Cardiac muscle cell (in vitro differentiated cells and primary cell): ENCODE measurements around the gene TPRG1. TPM values are rescaled to one million over a fixed set of nuclear protein-coding genes. Genes with fewer than 3 reads are reported as not detected.

ENCODE experiments used
- DNase-seq, 2 donors: peaks; one replicate each; pipeline versions ENCODE4 v3.0.0 to v3.0.0-alpha.2; 2010 to 2017; ENCODE audit warnings: low read depth in 1 of 2, low spot score in 1 of 2
- H3K27ac ChIP-seq: fragments of 200-600 bp; sonication (generic); 2 replicates; pipeline ENCODE4 v1.5.1; 2016
- H3K27me3 ChIP-seq: fragments of 200-600 bp; sonication (generic); 2 replicates; pipeline ENCODE4 v1.6.0; 2016; ENCODE audit warnings: control low read depth
- H3K36me3 ChIP-seq: fragments of 200-600 bp; sonication (generic); 2 replicates; pipeline ENCODE4 v1.5.1; 2016; ENCODE audit warnings: control low read depth
- H3K4me1 ChIP-seq: fragments of 200-600 bp; sonication (generic); 2 replicates; pipeline ENCODE4 v1.8.1; 2017; ENCODE audit warnings: low read depth, mild to moderate bottlenecking, mixed run types
- H3K4me3 ChIP-seq: fragments of 200-600 bp; sonication (generic); 2 replicates; pipeline ENCODE4 v1.5.1; 2016; ENCODE audit warnings: mild to moderate bottlenecking
- H3K9me3 ChIP-seq: fragments of 200-600 bp; sonication (generic); 2 replicates; pipeline ENCODE4 v1.5.1; 2017; ENCODE audit warnings: low read depth, mild to moderate bottlenecking, control low read depth
- polyA plus RNA-seq: library from polyadenylated mRNA; unstranded; fragments of >200 nt; fragmentation: Nextera tagmentation; extraction: Ambion mirVana; gene quantifications from 2 replicates; pipeline ENCODE4 v1.2.1, GENCODE V29; 2016
- total RNA-seq: library from RNA; depleted of rRNA; stranded (reverse); fragments of >200 nt; gene quantifications from 2 replicates; pipeline ENCODE4 v1.2.3, GENCODE V29; 2016
- TF ChIP-seq, protein P1 (sequence below): IDR thresholded peaks from 2 replicates; pipeline ENCODE4 v1.5.1; 2012; ENCODE audit warnings: low read depth, mild to moderate bottlenecking, low read length

TPRG1 gene
- total and polyA plus RNA-seq, 2 experiments from 2014 or later = 0.09 to 0.48 TPM

DNA sequence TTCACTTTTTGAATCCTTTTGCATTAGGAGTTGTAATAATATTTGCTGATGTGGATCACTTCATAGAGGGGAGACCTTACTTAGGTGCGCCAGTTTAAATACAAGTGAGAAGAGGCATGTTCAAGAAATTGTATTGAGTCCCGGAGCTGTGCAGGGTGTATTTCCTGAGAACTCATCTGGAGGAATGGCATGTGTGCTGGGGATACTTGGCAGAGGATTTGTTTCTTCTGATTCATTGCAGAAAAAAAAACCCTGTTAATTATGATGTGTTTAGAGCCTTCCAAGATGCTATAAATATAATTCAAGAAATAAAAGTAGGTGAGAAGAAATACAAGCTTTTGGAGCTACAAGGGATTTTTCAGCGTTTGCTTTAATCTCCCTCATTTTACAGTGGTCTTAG is 97.6 kb downstream of the TPRG1 start:
- TF ChIP-seq, protein P1, sequence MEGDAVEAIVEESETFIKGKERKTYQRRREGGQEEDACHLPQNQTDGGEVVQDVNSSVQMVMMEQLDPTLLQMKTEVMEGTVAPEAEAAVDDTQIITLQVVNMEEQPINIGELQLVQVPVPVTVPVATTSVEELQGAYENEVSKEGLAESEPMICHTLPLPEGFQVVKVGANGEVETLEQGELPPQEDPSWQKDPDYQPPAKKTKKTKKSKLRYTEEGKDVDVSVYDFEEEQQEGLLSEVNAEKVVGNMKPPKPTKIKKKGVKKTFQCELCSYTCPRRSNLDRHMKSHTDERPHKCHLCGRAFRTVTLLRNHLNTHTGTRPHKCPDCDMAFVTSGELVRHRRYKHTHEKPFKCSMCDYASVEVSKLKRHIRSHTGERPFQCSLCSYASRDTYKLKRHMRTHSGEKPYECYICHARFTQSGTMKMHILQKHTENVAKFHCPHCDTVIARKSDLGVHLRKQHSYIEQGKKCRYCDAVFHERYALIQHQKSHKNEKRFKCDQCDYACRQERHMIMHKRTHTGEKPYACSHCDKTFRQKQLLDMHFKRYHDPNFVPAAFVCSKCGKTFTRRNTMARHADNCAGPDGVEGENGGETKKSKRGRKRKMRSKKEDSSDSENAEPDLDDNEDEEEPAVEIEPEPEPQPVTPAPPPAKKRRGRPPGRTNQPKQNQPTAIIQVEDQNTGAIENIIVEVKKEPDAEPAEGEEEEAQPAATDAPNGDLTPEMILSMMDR = no peak

DNA sequence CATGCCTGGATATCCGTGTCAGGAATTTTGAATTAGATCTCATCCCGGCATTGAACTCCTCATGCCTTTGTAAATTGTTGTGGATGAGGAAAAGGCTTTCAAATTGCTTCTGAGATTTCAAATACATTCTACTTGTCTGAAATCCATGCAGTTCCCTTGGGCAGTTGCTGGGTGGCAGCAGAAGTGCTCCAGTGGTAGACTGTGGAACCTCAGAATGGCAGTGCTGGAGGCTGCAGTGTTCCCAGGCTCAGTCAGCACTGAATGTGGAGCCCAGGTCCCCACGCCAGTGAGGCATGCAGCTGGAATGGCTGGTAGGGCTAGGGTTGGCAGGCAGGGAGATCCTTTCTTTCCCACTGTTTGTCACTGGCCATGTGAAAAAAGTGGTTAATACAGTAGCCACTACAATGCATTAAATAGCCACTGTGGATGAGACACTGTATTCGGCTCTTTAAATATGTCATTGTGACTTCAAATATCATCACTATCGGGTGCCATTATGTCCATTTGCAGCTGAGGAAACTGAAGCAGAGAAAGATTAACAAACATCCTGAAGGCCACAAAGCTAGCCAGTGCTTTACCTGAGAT is 98.6 kb downstream of the TPRG1 start:
- H3K27me3 ChIP-seq = no peaks in the 10 kb centered on the region
- H3K4me3 ChIP-seq = no peak overlapping the region
- no peaks in the 10 kb centered on the region for H3K9me3 ChIP-seq
- H3K36me3 ChIP-seq = no peaks in the 10 kb centered on the region
- DNase-seq = peak; percentile 72 to 87
- TF ChIP-seq, protein P1 = peak; percentile 83
- H3K4me1 ChIP-seq = no peaks in the 10 kb centered on the region
- H3K27ac ChIP-seq = no peak overlapping the region

More for the DNA sequence above, 97.6 kb downstream of the TPRG1 start:
- no peaks in the 10 kb centered on the region for H3K27me3 ChIP-seq
- no peaks in the 10 kb centered on the region for H3K36me3 ChIP-seq
- H3K9me3 ChIP-seq = no peaks in the 10 kb centered on the region
- DNase-seq = peak in 1 of 2 donors; percentile 14
- no peak overlapping the region for H3K27ac ChIP-seq
- no peaks in the 10 kb centered on the region for H3K4me1 ChIP-seq
- H3K4me3 ChIP-seq = no peak overlapping the region

DNA sequence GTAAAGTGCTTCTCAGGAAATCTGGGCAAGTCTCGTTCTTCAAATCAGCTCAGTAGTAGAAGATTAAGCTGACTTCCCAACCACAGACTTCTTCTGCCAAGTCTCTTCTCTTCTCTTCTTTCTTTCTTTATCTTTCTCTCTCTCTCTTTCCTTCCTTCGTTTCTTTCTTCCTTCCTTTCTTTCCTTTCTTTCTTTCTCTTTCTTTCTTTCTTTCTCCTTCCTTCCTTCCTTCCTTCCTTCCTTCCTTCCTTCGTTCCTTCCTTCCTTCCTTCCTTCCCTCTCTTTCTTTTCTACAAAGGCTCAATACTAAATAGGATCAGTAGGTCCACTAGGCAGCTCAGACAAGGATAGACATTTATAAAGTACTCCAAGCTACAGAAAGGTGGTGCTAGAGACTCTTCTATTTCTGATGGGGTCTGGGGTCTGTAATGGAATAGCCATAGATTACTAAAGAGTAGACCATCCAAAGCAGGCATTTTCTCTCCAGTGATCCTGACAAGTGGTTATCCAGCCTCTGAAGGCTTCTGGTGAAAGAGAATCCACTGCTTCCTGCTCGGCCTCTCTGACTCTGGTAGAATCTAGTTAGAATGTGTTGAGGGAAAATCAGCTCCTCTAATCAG is 100.8 kb downstream of the TPRG1 start:
- H3K4me1 ChIP-seq = no peaks in the 10 kb centered on the region
- peak; percentile 23 to 58 for DNase-seq
- H3K27ac ChIP-seq = no peak overlapping the region
- TF ChIP-seq, protein P1 = peak; percentile 37
- no peaks in the 10 kb centered on the region for H3K27me3 ChIP-seq
- H3K36me3 ChIP-seq = no peaks in the 10 kb centered on the region
- no peaks in the 10 kb centered on the region for H3K9me3 ChIP-seq
- H3K4me3 ChIP-seq = no peak overlapping the region

DNA sequence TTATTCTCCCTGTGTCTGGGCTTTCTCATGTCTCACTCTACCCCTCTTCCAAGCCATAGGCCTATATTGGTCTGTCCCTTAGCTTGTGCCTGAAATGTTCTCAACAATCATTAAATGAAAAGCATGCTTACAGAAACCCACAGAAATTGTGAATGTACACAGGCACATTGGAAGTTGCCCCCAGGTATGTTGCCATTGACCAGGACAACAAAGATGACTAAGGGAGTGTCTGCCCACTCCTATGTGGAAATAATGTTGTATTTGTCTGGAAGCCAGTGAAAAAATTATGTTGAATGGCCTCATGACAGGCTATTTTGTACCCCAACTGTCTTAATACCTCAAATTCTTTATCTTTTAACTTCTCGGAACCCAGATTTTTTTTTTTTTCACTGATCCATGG is 102.0 kb downstream of the TPRG1 start:
- TF ChIP-seq, protein P1 = no peak
- Histone ChIP-seq H3K27me3 (no peaks in the 10 kb centered on the region), H3K4me1 (no peaks in the 10 kb centered on the region), H3K9me3 (no peaks in the 10 kb centered on the region), H3K4me3 (no peak overlapping the region), H3K36me3 (no peaks in the 10 kb centered on the region), H3K27ac (no peak overlapping the region)
- DNase-seq = no peak

DNA sequence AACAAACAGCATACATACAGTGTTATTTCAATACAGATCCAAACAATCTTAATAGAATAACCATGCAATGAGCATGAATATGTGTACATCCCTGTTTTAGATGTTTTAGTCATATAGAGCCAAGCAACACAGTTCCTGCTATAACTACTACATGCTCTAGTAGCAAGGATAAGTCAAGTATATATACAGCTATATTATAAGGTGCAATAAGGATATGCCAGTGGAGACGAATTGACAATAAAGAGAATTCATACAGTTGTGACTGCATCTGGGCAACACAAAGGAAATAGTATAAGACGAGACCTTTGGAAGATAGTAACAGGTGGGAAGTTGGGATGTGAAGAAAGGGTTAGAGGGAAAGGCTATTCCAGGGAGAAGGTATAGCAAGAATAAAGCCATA is 103.4 kb downstream of the TPRG1 start:
- H3K27ac ChIP-seq = no peak overlapping the region
- H3K27me3 ChIP-seq = no peaks in the 10 kb centered on the region
- no peaks in the 10 kb centered on the region for H3K4me1 ChIP-seq
- no peak for DNase-seq
- no peaks in the 10 kb centered on the region for H3K9me3 ChIP-seq
- no peak overlapping the region for H3K4me3 ChIP-seq
- H3K36me3 ChIP-seq = no peaks in the 10 kb centered on the region
- TF ChIP-seq, protein P1 = no peak
